HepG2 (cell line): ENCODE data around the gene PDZD7. TPM values are rescaled to one million over a fixed set of nuclear protein-coding genes. Genes with fewer than 3 reads are reported as not detected.

ENCODE experiments used
- AHDC1 ChIP-seq: sonication (generic); formaldehyde crosslinking; IDR thresholded peaks from 2 replicates; pipeline ENCODE4 v1.5.1; 2020; ENCODE audit warnings: mild to moderate bottlenecking, missing genetic modification reagents, borderline replicate concordance
- ATF4 ChIP-seq, 2 experiments: fragments of 450-650 bp in 1 of 2; sonication (generic) in 1 of 2; formaldehyde crosslinking; IDR thresholded peaks; 2 replicates each; pipeline versions ENCODE4 v1.5.0 to v1.8.0; 2020 to 2022; ENCODE audit warnings: mild to moderate bottlenecking in 1 of 2, missing genetic modification reagents in 1 of 2
- BRF2 ChIP-seq: sonication (generic); formaldehyde crosslinking; IDR thresholded peaks from 2 replicates; pipeline ENCODE4 v1.8.1; 2022; ENCODE audit warnings: mild to moderate bottlenecking, missing genetic modification reagents
- HDAC2 ChIP-seq: sonication (generic); formaldehyde crosslinking; IDR thresholded peaks from 2 replicates; pipeline ENCODE4 v1.4.0; 2020; ENCODE audit warnings: missing genetic modification reagents
- HDAC6 ChIP-seq: fragments of 200-600 bp; sonication (generic); IDR thresholded peaks from 2 replicates; pipeline ENCODE4 v1.7.0; 2017; ENCODE audit warnings: mild to moderate bottlenecking, antibody characterized with exemption, low read length, low read depth
- MEIS1 ChIP-seq: sonication (generic); formaldehyde crosslinking; IDR thresholded peaks from 2 replicates; pipeline ENCODE4 v1.9.0; 2021; ENCODE audit warnings: mild to moderate bottlenecking, missing genetic modification reagents, moderate library complexity, borderline replicate concordance
- MIER2 ChIP-seq: IDR thresholded peaks from 2 replicates; pipeline ENCODE4 v1.6.1; 2016; ENCODE audit warnings: missing biosample characterization, missing genetic modification reagents
- MXI1 ChIP-seq: IDR thresholded peaks from 3 replicates; pipeline ENCODE4 v1.6.1; 2012; ENCODE audit warnings: low read depth, low read length, inconsistent platforms, borderline replicate concordance
- NFATC3 ChIP-seq: sonication (generic); formaldehyde crosslinking; IDR thresholded peaks from 2 replicates; pipeline ENCODE4 v1.5.1; 2020; ENCODE audit warnings: mild to moderate bottlenecking, missing genetic modification reagents
- NPAS2 ChIP-seq: sonication (generic); formaldehyde crosslinking; IDR thresholded peaks from 2 replicates; pipeline ENCODE4 v1.8.0; 2022; ENCODE audit warnings: mild to moderate bottlenecking, missing genetic modification reagents, borderline replicate concordance
- SPEN ChIP-seq: sonication (generic); formaldehyde crosslinking; IDR thresholded peaks from 2 replicates; pipeline ENCODE4 v1.5.1; 2020; ENCODE audit warnings: low read depth, mild to moderate bottlenecking, missing genetic modification reagents
- TEF ChIP-seq: sonication (generic); formaldehyde crosslinking; IDR thresholded peaks from 2 replicates; pipeline ENCODE4 v1.5.0; 2020; ENCODE audit warnings: missing genetic modification reagents
- THRA ChIP-seq: sonication (generic); formaldehyde crosslinking; IDR thresholded peaks from 2 replicates; pipeline ENCODE4 v1.4.0; 2020; ENCODE audit warnings: missing genetic modification reagents, borderline replicate concordance
- ZFP62 ChIP-seq: sonication (generic); formaldehyde crosslinking; IDR thresholded peaks from 2 replicates; pipeline ENCODE4 v1.4.0; 2020; ENCODE audit warnings: missing genetic modification reagents
- ZNF235 ChIP-seq: sonication (generic); formaldehyde crosslinking; IDR thresholded peaks from 2 replicates; pipeline ENCODE4 v1.8.1; 2023; ENCODE audit warnings: mild to moderate bottlenecking, missing genetic modification reagents, borderline replicate concordance
- ZNF253 ChIP-seq: sonication (generic); formaldehyde crosslinking; IDR thresholded peaks from 2 replicates; pipeline ENCODE4 v1.8.0; 2022; ENCODE audit warnings: mild to moderate bottlenecking, missing genetic modification reagents, borderline replicate concordance
- ZNF703 ChIP-seq: sonication (generic); formaldehyde crosslinking; IDR thresholded peaks from 2 replicates; pipeline ENCODE4 v1.5.1; 2020; ENCODE audit warnings: missing genetic modification reagents, mild to moderate bottlenecking, moderate library complexity, borderline replicate concordance
- polyA plus RNA-seq, 8 experiments: library from polyadenylated mRNA; depleted of rRNA in 3 of 8; stranded (reverse) in 7 of 8; unstranded in 1 of 8; fragments of >200 nt; fragmentation: Illumina TruSeq in 4 of 8; extraction: Trizol in 4 of 8; gene quantifications; 2 replicates each; pipeline versions ENCODE4 v1.2.1 to v1.2.3, GENCODE V29; 2011 to 2016; ENCODE audit warnings: low read depth in 4 of 8, missing spikeins in 1 of 8, mixed read lengths in 1 of 8; ENCODE audit not compliant: insufficient read depth in 1 of 8
- total RNA-seq, 5 experiments: library from RNA; depleted of rRNA; stranded (reverse); fragments of >200 nt; fragmentation: Illumina TruSeq; extraction: Trizol; gene quantifications; 2 replicates each; pipeline ENCODE4 v1.2.3, GENCODE V29; 2016; ENCODE audit warnings: low read depth in 1 of 5

The PDZD7 gene
- total and polyA plus RNA-seq, 2 of the 13 experiments (the other 11 are each of a cell fraction or from before 2014, with no cell fraction given): 0.58 to 0.73 TPM

GRCh38 chr10:100970076-100970913, 60.6 kb downstream of the PDZD7 start (continued):
- TF ChIP-seq ATF4 (CRISPR knock-in tag; IDR thresholded peaks at IDR 0.05) (no peak), ZNF235 (CRISPR knock-in tag) (no peak), AHDC1 (CRISPR knock-in tag) (no peak), MXI1 (no peak), MIER2 (CRISPR knock-in tag) (no peak), MEIS1 (CRISPR knock-in tag) (no peak), TEF (CRISPR knock-in tag) (no peak), ZNF253 (CRISPR knock-in tag) (no peak), NFATC3 (no peak), ZNF703 (CRISPR knock-in tag) (no peak; the same call in 1 of the 2 replicates), SPEN (CRISPR knock-in tag) (0 out of 2 replicates have a peak, but pooled peaks have one; percentile 7), NPAS2 (CRISPR knock-in tag) (no peak), HDAC2 (CRISPR knock-in tag) (no peak), ZFP62 (no peak), HDAC6 (no peak), BRF2 (no peak), THRA (CRISPR knock-in tag) (peak; percentile 17; the same call in 1 of the 2 replicates)
